ENCODE results near the gene FAHD2A.
"Not testable (repeated sequence)": the region's sequence is repeated elsewhere in the genome, so short reads cannot be mapped to it uniquely, and the experiment has no call there.

Gene FAHD2A

DNA sequence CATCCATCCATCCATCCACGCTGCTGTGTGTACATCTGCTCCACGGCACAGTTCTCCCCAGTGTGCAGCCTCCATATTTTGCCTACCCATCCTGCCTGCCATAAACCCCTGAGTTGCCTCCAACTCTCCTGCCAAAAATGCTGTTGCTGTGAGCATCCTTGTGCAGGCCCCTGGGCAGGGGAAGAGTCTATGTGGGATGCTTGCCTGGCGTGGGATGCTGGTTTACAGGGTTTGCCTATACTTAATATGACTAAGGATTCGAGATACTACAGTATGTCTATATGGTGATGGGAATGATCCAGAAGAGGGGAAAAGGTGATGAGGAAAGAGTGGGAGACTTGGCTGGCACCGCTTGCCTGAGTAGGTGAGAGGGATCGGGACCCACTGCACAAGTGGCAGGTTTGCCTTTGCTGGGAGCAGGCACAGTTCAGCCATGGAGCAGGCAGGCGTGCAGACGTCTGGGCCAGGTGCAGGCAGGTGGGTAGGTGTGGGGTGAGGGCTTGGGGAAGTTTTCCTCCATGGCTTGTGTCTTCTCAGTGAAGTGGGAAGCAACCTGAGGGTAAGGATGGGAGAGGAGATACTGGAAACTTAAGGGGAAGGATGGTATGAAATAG is 30.2 kb upstream of the FAHD2A start:
- Mint-ChIP-seq H3K27me3 (peaks cover 24% of the 10 kb centered on the region), H3K27ac (no peak overlapping the region), H3K4me3 (no peak overlapping the region), H3K36me3 (ENCODE audit: low read depth) (no peaks in the 10 kb centered on the region), H3K4me1 (ENCODE audit: low read depth) (no peaks in the 10 kb centered on the region), H3K9me3 (no peaks in the 10 kb centered on the region)

DNA sequence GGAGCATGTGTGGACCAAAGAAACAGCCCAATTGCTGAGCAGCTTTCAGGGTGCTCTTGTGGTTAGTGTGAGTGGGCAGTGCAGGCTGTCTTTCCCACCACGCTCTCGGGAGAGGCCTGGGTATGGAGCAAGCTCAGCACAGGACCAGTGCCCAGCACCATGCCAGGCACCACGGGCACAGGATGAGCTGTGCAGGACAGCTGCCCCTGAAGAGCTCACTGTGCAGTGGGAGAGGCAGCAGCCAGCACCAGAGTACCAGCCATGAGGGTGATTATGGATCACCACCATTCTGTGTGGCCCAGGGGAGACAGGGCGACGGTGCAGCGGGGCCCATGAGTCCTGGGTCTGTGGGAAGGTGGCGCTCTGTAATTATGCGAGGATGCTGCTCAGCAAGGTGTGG is 29.7 kb upstream of the FAHD2A start:
- Mint-ChIP-seq H3K36me3 (ENCODE audit: low read depth) (no peaks in the 10 kb centered on the region), H3K9me3 (no peaks in the 10 kb centered on the region), H3K27ac (no peak overlapping the region), H3K27me3 (peaks cover 24% of the 10 kb centered on the region), H3K4me3 (no peak overlapping the region), H3K4me1 (ENCODE audit: low read depth) (no peaks in the 10 kb centered on the region)

DNA sequence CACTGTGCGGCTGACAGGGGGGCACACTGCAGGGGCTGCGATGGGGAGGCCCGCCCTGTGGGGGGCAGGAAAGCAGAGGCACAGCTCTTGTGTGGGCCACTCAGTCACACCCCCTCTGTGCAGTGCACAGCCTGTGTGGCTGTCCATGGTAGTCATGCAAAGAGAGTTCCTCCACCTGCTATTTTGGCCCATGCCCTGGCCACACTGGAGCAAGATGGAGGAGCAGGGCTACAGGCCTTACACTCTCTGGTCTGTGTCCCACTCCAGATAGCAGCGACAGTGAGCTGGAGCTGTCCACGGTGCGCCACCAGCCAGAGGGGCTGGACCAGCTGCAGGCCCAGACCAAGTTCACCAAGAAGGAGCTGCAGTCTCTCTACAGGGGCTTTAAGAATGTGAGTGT is 28.5 kb upstream of the FAHD2A start:
- H3K4me1 Mint-ChIP-seq (ENCODE audit: low read depth) = no peaks in the 10 kb centered on the region

DNA sequence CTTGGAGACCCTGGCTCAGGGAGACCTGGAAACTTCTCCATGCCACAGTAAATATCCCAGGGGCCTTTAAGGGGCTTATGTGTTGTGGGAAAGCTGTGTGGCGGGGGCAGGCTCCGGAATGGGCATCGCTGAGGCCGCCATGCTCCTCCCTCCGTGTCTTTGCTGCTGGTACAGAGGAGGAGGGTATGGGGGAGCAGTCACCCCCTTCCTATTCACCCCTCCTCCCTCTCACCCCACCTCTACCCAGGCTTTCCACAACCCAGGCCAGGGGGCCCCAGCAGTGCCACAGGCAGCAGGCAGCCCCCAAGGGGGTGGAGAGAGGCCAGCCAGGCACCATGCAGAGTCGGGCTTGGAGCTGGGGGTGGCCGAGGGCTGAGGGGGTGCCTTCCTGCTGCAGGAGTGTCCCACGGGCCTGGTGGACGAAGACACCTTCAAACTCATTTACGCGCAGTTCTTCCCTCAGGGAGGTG is 28.0 kb upstream of the FAHD2A start:
- no peaks in the 10 kb centered on the region for H3K36me3 Mint-ChIP-seq (ENCODE audit: low read depth)
- no peaks in the 10 kb centered on the region for H3K9me3 Mint-ChIP-seq
- no peaks in the 10 kb centered on the region for H3K4me1 Mint-ChIP-seq (ENCODE audit: low read depth)
- H3K4me3 Mint-ChIP-seq = no peak overlapping the region
- H3K27ac Mint-ChIP-seq = no peak overlapping the region
- H3K27me3 Mint-ChIP-seq = peaks cover 17% of the 10 kb centered on the region

More for the DNA sequence above, 28.5 kb upstream of the FAHD2A start:
- no peaks in the 10 kb centered on the region for H3K9me3 Mint-ChIP-seq
- H3K27me3 Mint-ChIP-seq = peaks cover 17% of the 10 kb centered on the region
- no peak overlapping the region for H3K27ac Mint-ChIP-seq
- H3K36me3 Mint-ChIP-seq (ENCODE audit: low read depth) = no peaks in the 10 kb centered on the region
- no peak overlapping the region for H3K4me3 Mint-ChIP-seq

DNA sequence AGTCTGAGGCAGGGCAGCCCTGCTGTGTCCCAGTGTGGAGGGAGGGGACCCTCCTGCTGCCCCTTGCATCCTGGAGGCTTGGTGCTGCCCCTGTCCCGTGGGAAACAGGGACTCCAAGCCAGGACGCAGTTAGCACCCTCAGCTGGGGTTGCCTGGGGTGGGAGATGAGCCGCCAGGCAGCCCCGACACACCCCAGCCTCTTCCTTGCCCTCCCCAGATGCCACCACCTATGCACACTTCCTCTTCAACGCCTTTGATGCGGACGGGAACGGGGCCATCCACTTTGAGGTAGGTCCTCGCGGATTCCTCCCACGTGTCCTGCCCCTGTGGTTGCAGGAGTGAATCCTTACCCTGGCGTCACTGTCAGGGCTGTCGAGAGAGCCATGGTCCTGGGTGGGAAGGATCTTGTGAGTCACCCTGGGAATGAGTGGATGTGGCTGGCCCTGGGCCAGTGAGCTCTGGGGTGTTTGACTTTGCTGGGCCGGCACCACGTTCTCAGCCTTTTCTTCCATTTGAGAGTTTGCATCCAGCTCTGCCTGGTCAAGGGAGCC is 27.5 kb upstream of the FAHD2A start:
- Mint-ChIP-seq H3K36me3 (ENCODE audit: low read depth) (no peaks in the 10 kb centered on the region), H3K9me3 (no peaks in the 10 kb centered on the region), H3K4me3 (no peak overlapping the region), H3K27ac (no peak overlapping the region), H3K4me1 (ENCODE audit: low read depth) (no peaks in the 10 kb centered on the region), H3K27me3 (peaks cover 20% of the 10 kb centered on the region)

DNA sequence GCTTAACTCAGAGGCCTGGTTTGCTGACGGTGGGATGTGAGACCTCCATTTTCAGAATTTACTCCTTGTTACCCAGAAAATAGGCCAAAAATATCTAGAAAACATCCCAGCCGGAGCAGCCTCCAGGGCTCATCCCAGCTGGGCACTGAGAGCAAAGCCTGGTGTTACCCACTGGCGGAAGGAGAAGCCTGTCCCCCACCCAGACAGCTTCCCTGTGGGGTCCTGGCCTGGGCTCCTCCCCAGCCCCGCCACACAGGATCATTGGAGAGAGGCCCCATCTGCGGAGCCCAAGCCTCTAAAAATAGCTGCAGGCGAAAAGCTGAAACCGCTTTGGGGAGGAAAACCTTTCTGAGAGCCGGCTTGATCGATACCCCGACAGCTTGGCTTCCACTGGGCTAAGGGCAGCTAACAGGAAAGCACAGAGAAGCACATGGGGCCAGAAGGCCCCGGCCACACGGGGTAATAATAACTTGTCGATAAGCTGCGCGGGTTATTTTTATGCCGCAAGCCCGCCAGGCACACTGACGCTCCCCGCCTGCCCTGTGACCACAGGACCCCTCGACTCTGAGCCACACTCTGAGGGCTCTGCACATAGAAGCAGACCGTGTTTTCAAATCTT is 26.9 kb upstream of the FAHD2A start:
- H3K4me1 Mint-ChIP-seq (ENCODE audit: low read depth) = no peaks in the 10 kb centered on the region
- H3K4me3 Mint-ChIP-seq = no peak overlapping the region
- peaks cover 16% of the 10 kb centered on the region for H3K27me3 Mint-ChIP-seq
- no peaks in the 10 kb centered on the region for H3K36me3 Mint-ChIP-seq (ENCODE audit: low read depth)
- no peak overlapping the region for H3K27ac Mint-ChIP-seq
- no peaks in the 10 kb centered on the region for H3K9me3 Mint-ChIP-seq

DNA sequence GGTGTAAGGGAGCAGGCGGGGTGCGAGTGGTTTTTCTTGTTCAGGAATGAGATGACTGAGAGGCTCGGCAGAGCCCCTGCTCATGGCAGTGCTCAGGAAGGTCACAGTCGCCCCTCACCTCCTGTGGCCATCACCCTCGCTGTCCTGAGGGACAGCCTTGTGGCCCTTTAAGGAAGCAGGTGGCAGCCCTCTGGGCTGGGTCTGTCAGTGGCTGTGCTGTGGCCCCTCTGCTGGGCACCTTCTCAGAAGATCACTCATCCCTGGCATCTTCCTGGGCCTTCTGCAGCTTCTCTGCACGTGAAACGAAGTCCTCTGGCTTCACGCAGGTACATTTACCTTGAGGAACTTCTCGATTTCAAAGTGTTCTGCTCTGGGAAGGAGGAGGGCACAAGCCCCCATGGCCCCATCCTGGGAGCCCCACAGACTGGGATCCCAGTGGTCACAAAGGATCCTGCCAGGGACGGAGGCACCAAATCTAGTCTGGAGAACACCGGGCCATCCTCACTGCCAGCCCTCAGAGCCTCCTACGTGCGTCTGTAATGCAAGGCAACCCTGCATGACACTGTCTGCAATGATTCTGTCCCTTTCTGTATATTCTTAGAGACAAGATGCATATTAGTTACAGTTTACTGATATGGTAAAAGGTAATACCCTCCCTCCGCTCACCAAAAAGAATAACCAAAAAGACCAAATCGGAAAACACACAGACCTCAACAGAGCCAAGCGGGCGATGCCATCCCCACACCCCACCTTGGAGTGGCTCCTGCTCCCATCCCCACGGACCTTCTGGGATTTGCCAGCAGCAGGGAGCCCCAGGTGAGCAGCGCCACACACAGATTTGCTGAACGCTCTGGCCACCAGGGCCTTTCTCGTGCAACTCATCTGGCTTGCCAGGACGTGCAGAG is 25.9 kb upstream of the FAHD2A start:
- Mint-ChIP-seq H3K4me1 (ENCODE audit: low read depth) (no peaks in the 10 kb centered on the region), H3K27me3 (peaks cover 16% of the 10 kb centered on the region), H3K4me3 (no peak overlapping the region), H3K36me3 (ENCODE audit: low read depth) (no peaks in the 10 kb centered on the region), H3K27ac (no peak overlapping the region), H3K9me3 (no peaks in the 10 kb centered on the region)

DNA sequence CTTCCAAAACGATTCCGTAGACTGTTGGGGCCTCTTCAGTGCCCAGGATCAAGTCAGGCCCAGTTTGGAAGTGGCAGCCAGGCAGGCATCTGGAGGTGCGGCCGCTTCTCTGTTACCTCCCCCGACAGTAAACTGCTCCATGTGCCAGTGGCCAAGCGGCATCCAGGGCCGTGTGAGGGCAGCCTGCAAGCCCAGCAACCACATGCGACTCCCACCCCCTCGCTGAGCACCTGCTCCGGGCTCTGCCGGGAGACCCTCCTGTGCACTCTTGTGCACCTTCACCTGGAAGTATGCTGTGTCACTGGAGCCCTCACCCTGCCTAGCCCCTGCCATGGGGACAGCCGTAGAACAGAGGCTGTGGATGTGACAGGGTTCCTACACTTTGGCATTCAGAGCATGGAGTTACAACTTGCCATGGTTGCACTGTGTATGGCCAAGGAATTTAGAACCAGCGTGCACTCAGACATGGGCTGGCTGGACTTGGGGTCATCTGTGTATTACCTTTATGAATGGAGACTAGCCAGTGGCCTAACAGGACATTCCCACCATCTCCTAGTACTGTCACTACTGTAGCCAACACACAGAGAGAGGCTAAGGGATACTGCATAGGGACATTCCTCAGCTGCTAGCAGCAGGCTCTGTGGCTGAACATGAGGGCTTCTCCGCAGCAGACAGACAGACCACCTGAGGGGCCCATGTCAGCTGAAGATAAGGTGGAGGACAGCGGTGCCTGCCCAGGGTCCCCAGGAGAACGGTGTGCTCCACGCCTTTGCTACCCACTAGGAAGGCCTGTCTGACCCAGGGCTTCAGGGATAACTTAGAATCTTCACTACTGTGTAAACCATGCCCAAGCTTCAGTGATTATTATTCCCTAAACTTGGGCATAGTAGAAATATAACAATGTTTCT is 25.0 kb upstream of the FAHD2A start:
- no peaks in the 10 kb centered on the region for H3K9me3 Mint-ChIP-seq

DNA sequence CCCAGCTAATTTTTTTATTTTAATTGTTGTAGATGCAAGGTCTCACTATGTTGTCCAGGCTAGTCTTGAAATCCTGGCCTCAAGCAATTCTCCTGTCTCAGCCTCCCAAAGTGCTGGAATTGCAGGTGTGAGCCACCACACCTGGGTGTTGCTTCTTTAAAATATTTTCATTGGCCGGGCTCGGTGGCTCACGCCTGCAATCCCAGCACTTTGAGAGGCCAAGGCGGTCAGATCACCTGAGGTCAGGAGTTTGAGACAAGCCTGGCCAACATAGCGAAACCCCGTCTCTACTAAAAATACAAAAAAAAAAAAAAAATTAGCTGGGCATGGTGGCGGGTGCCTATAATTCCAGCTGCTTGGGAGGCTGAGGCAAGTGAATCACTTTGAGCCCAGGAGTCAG is 24.2 kb upstream of the FAHD2A start:
- not testable (repeated sequence) for H3K4me3 Mint-ChIP-seq, H3K9me3 Mint-ChIP-seq, H3K27ac Mint-ChIP-seq

More for the DNA sequence above, 25.0 kb upstream of the FAHD2A start:
- Mint-ChIP-seq H3K4me3 (no peak overlapping the region), H3K27me3 (peaks cover 11% of the 10 kb centered on the region), H3K27ac (no peak overlapping the region), H3K4me1 (ENCODE audit: low read depth) (no peaks in the 10 kb centered on the region), H3K36me3 (ENCODE audit: low read depth) (no peaks in the 10 kb centered on the region)

DNA sequence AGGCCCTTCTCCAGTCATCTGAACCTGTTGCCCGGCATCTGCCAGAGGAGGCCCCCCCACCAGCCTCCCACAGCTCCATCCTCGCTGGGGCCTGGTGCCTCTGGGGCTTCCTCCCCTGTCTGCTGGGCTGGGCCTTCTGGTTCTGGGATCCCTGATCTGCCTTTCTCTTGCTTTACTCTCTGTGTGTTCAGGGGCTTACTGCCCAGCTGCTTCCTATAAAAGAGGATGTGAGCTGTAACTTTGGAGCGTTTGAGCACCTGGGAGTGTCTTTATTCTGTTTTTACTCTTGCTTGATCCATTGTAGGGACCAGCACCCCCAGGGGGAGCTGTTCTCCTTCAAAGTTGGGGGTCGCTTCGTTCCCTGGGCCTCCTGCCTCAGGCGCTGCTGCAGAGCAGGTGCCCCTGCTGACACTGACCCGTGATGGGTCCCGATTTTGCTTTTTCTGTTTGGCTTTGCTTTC is 23.1 kb upstream of the FAHD2A start:
- Mint-ChIP-seq H3K27ac (no peak overlapping the region), H3K27me3 (peaks cover 9% of the 10 kb centered on the region), H3K36me3 (ENCODE audit: low read depth) (no peaks in the 10 kb centered on the region), H3K9me3 (no peaks in the 10 kb centered on the region), H3K4me1 (ENCODE audit: low read depth) (no peaks in the 10 kb centered on the region), H3K4me3 (no peak overlapping the region)

More for the DNA sequence above, 24.2 kb upstream of the FAHD2A start:
- not testable (repeated sequence) for H3K36me3 Mint-ChIP-seq (ENCODE audit: low read depth); H3K4me1 Mint-ChIP-seq (ENCODE audit: low read depth); H3K27me3 Mint-ChIP-seq

DNA sequence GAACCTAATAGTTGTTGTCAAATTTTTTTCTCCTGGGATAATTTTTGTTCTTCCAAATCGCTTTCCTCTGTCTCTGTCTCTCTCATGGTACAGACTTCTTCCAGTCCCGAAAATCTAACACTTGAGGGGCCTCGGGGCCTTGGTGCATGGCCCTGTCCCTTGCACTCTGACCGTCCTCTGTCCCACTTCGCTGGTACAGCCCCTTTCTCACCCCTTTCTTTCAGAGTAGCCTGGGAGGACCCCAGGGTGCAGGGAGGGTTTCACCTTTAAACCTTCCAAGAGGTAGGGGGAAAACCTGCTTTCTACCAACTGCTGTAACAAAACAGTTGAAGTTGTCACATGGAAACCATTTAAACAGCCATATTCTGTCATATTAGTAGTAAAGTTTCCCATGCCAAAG is 22.2 kb upstream of the FAHD2A start:
- Mint-ChIP-seq H3K27me3 (peaks cover 9% of the 10 kb centered on the region), H3K27ac (no peak overlapping the region), H3K9me3 (no peaks in the 10 kb centered on the region), H3K4me3 (no peak overlapping the region), H3K36me3 (ENCODE audit: low read depth) (no peaks in the 10 kb centered on the region), H3K4me1 (ENCODE audit: low read depth) (no peaks in the 10 kb centered on the region)

DNA sequence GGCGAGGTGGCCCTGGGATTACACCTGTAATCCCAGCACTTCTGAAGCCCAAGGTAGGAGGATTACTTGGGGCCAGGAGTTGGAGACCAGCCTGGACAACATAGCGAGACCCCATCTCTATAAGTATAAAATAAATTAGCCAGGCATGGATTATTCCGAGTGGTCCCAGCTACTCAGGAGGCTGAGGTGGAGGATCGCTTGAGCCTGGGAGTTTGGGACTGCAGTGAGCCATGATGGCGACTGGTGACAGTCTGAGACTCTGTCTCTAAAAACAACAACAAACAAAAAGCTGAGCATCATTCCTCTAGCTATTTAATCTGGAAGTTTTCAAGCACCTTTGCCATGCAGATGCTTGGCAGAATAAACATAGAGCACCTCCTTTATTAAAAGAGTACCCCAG is 21.8 kb upstream of the FAHD2A start:
- Mint-ChIP-seq H3K9me3 (no peaks in the 10 kb centered on the region), H3K27ac (no peak overlapping the region), H3K36me3 (ENCODE audit: low read depth) (no peaks in the 10 kb centered on the region), H3K4me1 (ENCODE audit: low read depth) (no peaks in the 10 kb centered on the region), H3K27me3 (peaks cover 9% of the 10 kb centered on the region), H3K4me3 (no peak overlapping the region)

DNA sequence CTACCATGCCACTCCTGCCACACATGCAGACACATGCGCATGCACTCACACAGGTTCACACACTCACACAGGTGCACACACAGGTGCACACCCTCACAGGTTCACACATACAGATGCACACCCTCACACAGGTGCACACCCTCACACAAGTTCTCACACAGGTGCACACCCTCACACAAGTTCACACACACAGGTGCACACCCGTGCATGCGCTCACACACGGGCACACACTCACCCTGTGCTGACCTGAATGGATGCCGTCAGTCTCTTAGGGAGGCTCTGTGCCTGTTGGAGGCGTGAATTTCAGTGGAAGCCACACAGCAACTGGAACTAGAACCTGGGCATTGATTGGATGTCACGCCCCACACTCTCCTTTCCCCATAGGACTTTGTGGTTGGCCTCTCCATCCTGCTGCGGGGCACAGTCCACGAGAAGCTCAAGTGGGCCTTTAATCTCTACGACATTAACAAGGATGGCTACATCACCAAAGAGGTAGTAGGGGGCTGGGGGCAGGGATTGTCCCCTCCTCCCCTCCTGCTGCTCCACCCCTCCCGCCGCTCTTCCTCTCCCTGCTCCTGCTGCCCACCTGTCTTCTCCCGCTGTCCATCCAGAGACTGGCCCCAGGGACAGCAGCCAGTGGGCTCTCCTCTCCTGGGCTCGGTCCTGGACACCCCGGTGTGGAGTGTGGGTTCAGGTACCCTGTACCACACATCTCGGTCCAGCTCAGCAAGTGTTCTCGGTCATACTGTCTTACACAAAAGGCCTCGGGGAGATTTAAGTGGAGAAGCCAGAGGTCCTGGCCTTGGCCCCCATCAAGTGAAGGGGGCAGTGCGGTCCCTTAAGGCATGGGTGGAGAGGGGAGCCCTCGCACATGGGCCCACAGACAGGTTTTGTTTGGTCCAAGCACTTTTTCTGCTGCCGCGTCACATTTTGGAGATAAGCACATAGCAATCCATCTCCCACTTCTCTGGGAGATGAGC is 21.0 kb upstream of the FAHD2A start:
- Mint-ChIP-seq H3K27ac (no peak overlapping the region), H3K4me1 (ENCODE audit: low read depth) (no peaks in the 10 kb centered on the region), H3K36me3 (ENCODE audit: low read depth) (no peaks in the 10 kb centered on the region), H3K27me3 (peaks cover 8% of the 10 kb centered on the region), H3K9me3 (no peaks in the 10 kb centered on the region), H3K4me3 (no peak overlapping the region)
